Kidney (tissue), 14 donors: Measurements from ENCODE around the gene CDC14A. TPM values are rescaled to one million over a fixed set of nuclear protein-coding genes. Genes with fewer than 3 reads are reported as not detected.
"Not testable (repeated sequence)": the region's sequence is repeated elsewhere in the genome, so short reads cannot be mapped to it uniquely, and the experiment has no call there.

ENCODE experiments used
- DNase-seq, 5 donors: peaks; one replicate each; pipeline ENCODE4 v3.0.0-alpha.2; 2013 to 2020
- FAIRE-seq: peaks from 2 replicates; lab custom pipeline; 2012; peaks lifted over from hg19 to GRCh38; lab: Jason Lieb, UNC
- H3K27ac ChIP-seq, 2 donors: one replicate each; pipeline ENCODE4 v1.7.0; 2013; ENCODE audit warnings: low read depth in 2 of 2, low read length in 2 of 2, inconsistent platforms in 1 of 2
- H3K27me3 ChIP-seq: one replicate; pipeline ENCODE4 v1.7.1; 2013; ENCODE audit warnings: low read length, inconsistent platforms; ENCODE audit not compliant: control insufficient read depth, insufficient read depth
- H3K36me3 ChIP-seq, 3 donors: one replicate each; pipeline versions ENCODE4 v1.7.0 to v1.7.1; 2013; ENCODE audit warnings: low read length in 3 of 3, control low read depth in 1 of 3, inconsistent platforms in 1 of 3; ENCODE audit not compliant: insufficient read depth in 3 of 3, control insufficient read depth in 2 of 3
- H3K4me1 ChIP-seq, 3 donors: one replicate each; pipeline versions ENCODE4 v1.7.0 to v1.7.1; 2013; ENCODE audit warnings: low read length in 3 of 3, inconsistent platforms in 1 of 3, low read depth in 1 of 3; ENCODE audit not compliant: control insufficient read depth in 2 of 3, insufficient read depth in 2 of 3
- H3K4me3 ChIP-seq, 3 donors: one replicate each; pipeline versions ENCODE4 v1.7.0 to v1.8.1; 2013; ENCODE audit warnings: low read length in 3 of 3, control low read depth in 1 of 3, inconsistent platforms in 1 of 3
- H3K9ac ChIP-seq, 3 donors: one replicate each; pipeline versions ENCODE4 v1.7.0 to v1.7.1; 2013; ENCODE audit warnings: low read length in 3 of 3, control low read depth in 1 of 3, inconsistent platforms in 1 of 3
- H3K9me3 ChIP-seq, 3 donors: one replicate each; pipeline versions ENCODE4 v1.7.0 to v1.7.1; 2013; ENCODE audit warnings: low read length in 3 of 3, control low read depth in 1 of 3, inconsistent platforms in 1 of 3; ENCODE audit not compliant: control insufficient read depth in 2 of 3, insufficient read depth in 1 of 3
- CTCF ChIP-seq: IDR thresholded peaks from 3 replicates; pipeline ENCODE4 v1.5.1; 2012; ENCODE audit warnings: mild to moderate bottlenecking, moderate library complexity, borderline replicate concordance; ENCODE audit not compliant: insufficient read depth; ENCODE audit errors: extremely low read depth
- intact Hi-C: fragments of 100-400 bp; cut with DNase I; formaldehyde crosslinking; loops from one replicate; pipeline ENCODE4 v1.11.1; 2022
- polyA plus RNA-seq: library from polyadenylated mRNA; stranded (reverse); fragments of 350-450 nt; fragmentation: Illumina TruSeq; extraction: RNeasy Lipid Tissue Mini Kit (QIAGEN cat#74804); gene quantifications from one replicate; pipeline ENCODE4 v1.2.3, GENCODE V29; 2014; ENCODE audit warnings: low read depth, low replicate concordance; ENCODE audit not compliant: insufficient read depth
- total RNA-seq: library from RNA; stranded (reverse); fragmentation: NEBNext Ultra II Directional; extraction: Animal tissue kit (Norgen Biotek cat#: 25700); gene quantifications from one replicate; pipeline ENCODE4 v1.2.1, GENCODE V29; 2021
- donor health status: control.
- donor health status: control.
- donor health status: control.
- donor health status: control.
- donor health status: control.
- donor health status: DM: yes; HTN: yes; CAD: no.
- donor health status: Normal renal cell carcinoma (clear cell type).

Gene CDC14A
- total and polyA plus RNA-seq, 2 donors from 2014 or later: 4.7 to 11.9 TPM

GRCh38 chr1:100328133-100328532 lies 24.2 kb upstream of the CDC14A start:
- FAIRE-seq (no peak), DNase-seq (no peak)
- TF ChIP-seq CTCF: no peak
- Histone ChIP-seq H3K27ac (no peak overlapping the region), H3K9me3 (no peaks in the 10 kb centered on the region), H3K4me3 (no peak overlapping the region), H3K27me3 (no peaks in the 10 kb centered on the region), H3K9ac (no peak overlapping the region), H3K36me3 (no peaks in the 10 kb centered on the region), H3K4me1 (peaks cover 0 to 5% (median 3%) of the 10 kb centered on the region in 3 donors)
- intact Hi-C loops: no loop called here

GRCh38 chr1:100331146-100331545 lies 21.2 kb upstream of the CDC14A start:
- H3K4me3 ChIP-seq, H3K9ac ChIP-seq, H3K27ac ChIP-seq, H3K4me1 ChIP-seq, H3K36me3 ChIP-seq, H3K9me3 ChIP-seq, DNase-seq, H3K27me3 ChIP-seq, FAIRE-seq, intact Hi-C loops: not testable (repeated sequence)

GRCh38 chr1:100332331-100332730 lies 20.0 kb upstream of the CDC14A start:
- intact Hi-C loops: no loop called here
- no peak overlapping the region for H3K4me3 ChIP-seq
- H3K9ac ChIP-seq: no peak overlapping the region
- H3K27ac ChIP-seq: no peak overlapping the region
- DNase-seq (no peak), FAIRE-seq (no peak)
- H3K4me1 ChIP-seq: no peaks in the 10 kb centered on the region
- H3K36me3 ChIP-seq: no peaks in the 10 kb centered on the region
- TF ChIP-seq CTCF: no peak
- H3K27me3 ChIP-seq: no peaks in the 10 kb centered on the region
- no peaks in the 10 kb centered on the region for H3K9me3 ChIP-seq

DNA sequence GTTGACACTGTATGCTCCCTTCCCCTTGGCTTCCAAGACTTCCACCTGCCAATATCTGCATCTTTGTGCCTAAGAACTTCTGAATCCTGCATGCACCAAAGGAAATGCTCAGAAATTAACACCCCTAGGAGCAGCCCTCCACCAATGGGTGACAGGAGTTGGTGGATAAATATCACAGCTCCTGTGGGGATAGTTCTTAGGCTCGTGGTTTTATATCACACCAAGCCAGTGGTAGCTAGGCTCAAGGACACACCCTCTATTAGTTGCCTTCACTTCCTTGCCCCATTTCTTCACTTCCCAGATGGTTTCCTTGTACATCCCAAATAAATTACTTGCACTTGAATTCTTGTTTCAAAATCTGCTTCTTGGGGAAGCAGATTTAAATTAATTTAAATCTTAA lies 16.9 kb upstream of the CDC14A start:
- Histone ChIP-seq H3K9me3 (no peaks in the 10 kb centered on the region), H3K27ac (no peak overlapping the region), H3K36me3 (no peaks in the 10 kb centered on the region), H3K4me1 (no peaks in the 10 kb centered on the region), H3K9ac (no peak overlapping the region), H3K4me3 (no peak overlapping the region), H3K27me3 (no peaks in the 10 kb centered on the region)
- DNase-seq (no peak), FAIRE-seq (no peak)
- no peak for TF ChIP-seq CTCF
- intact Hi-C loops: no loop called here

DNA sequence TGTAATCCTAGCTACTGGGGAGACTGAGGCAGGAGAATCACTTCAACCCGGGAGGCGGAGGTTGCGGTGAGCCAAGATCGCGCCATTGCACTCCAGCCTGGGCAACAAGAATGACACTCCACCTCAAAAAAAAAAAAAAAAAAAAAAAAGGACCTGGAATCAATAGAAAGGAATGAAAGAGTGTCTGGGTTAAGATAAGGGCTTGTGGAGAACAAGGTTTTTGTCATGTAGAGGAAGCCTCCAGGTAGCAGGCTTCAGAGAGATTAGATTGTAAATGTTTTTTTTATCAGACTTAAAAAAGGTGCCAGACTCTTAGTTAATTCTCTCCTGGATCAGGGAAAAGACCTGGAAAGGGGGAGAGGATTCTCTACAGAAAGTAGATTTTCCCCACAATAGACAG lies 14.4 kb upstream of the CDC14A start:
- H3K27ac ChIP-seq, FAIRE-seq, H3K9ac ChIP-seq, H3K4me3 ChIP-seq, intact Hi-C loops, H3K36me3 ChIP-seq, H3K9me3 ChIP-seq, DNase-seq, H3K4me1 ChIP-seq, H3K27me3 ChIP-seq: not testable (repeated sequence)

DNA sequence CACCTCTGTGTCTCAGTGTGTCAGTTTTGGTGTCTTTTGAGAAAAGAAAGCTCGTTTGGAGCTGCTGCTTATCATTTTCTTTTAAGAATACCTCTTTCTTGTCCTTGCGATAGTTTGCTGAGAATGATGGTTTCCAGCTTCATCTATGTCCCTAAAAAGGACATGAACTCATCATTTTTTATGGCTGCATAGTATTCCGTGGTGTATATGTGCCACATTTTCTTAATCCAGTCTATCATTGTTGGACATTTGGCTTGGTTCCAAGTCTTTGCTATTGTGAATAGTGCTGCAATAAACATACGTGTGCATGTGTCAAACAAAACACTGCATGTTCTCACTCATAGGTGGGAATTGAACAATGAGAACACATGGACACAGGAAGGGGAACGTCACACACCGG lies 12.6 kb upstream of the CDC14A start:
- H3K9ac ChIP-seq, H3K9me3 ChIP-seq, H3K4me1 ChIP-seq, H3K27ac ChIP-seq, intact Hi-C loops, FAIRE-seq, H3K27me3 ChIP-seq, DNase-seq, H3K36me3 ChIP-seq, H3K4me3 ChIP-seq: not testable (repeated sequence)
